ENCODE data around the gene TECR. TPM values are rescaled to one million over a fixed set of nuclear protein-coding genes. Genes with fewer than 3 reads are reported as not detected.

TECR gene
- total and polyA plus RNA-seq, 2 of the 13 experiments (the other 11 are each of a cell fraction or from before 2014, with no cell fraction given): 54.9 to 121 TPM

DNA sequence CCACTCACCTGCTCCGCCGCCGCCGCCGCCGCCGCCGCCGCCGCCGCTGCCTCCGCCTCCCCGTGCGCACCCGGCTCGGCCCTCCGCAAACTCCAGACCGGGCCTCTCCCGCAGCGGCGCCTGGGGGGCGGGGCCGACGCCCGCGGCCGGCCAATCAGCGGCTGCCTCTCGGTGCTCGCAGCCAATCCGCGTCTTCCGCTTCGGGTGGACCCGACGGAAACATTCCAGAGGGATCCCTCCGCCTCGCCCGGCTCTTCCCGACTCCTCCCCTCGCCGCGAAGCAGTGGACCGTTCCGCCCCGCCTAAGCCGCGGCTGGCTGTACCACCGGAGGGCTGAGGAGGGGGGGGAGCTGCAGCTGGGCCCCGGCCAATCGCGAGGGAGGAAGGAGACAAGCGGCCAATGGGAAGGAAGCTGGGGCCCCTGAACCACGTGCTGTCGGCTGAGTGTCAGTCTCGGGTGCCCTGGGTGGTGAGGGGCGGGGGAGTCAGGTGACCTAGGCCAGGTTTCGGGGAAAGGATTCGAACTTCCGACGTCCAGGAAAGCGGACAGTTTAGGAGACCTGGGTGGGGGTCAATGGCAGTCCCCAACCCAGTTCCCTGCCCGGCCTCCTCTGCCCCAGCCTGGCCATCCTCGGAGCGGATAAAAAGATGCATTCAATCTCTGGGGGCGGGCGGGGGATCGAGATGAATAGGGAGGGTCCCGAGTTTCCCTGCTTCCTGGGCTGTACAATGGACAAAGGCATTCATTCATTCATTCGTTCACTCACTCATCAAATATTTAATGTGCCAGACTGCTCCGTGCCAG is 33.2 kb upstream of the TECR start, which contains the start of gene GIPC1 (continued):
- peak; percentile 87 for TF ChIP-seq HNF1B (CRISPR knock-in tag; IDR thresholded peaks at IDR 0.05)
- TF ChIP-seq KLF16 (CRISPR knock-in tag; IDR thresholded peaks at IDR 0.05): no peak
- TF ChIP-seq ZNF136 (CRISPR knock-in tag; IDR thresholded peaks at IDR 0.05; ENCODE audit: low read depth): 0 out of 2 replicates have a peak, but pooled peaks have one; percentile 31
- TF ChIP-seq ZMYM2 (CRISPR knock-in tag; IDR thresholded peaks at IDR 0.05): 0 out of 2 replicates have a peak, but pooled peaks have one; percentile 62
- TF ChIP-seq ARNT2 (CRISPR knock-in tag; IDR thresholded peaks at IDR 0.05; ENCODE audit: low read depth): peak; percentile 58
- TF ChIP-seq ZNF12 (CRISPR knock-in tag; IDR thresholded peaks at IDR 0.05): peak; percentile 32; the same call in 1 of the 2 replicates
- TF ChIP-seq, protein P1, sequence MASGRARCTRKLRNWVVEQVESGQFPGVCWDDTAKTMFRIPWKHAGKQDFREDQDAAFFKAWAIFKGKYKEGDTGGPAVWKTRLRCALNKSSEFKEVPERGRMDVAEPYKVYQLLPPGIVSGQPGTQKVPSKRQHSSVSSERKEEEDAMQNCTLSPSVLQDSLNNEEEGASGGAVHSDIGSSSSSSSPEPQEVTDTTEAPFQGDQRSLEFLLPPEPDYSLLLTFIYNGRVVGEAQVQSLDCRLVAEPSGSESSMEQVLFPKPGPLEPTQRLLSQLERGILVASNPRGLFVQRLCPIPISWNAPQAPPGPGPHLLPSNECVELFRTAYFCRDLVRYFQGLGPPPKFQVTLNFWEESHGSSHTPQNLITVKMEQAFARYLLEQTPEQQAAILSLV (CRISPR knock-in tag; IDR thresholded peaks at IDR 0.05; ENCODE audit: borderline replicate concordance): peak; percentile 70
- 0 out of 2 replicates have a peak, but pooled peaks have one; percentile 22 for TF ChIP-seq ZNF598 (CRISPR knock-in tag; IDR thresholded peaks at IDR 0.05; ENCODE audit: borderline replicate concordance)
- 0 out of 2 replicates have a peak, but pooled peaks have one; percentile 73 for TF ChIP-seq ZNF414 (CRISPR knock-in tag; IDR thresholded peaks at IDR 0.05)
- TF ChIP-seq SALL2 (CRISPR knock-in tag; IDR thresholded peaks at IDR 0.05): peak; percentile 56
- TF ChIP-seq ZNF564 (CRISPR knock-in tag; IDR thresholded peaks at IDR 0.05): no peak
- TF ChIP-seq ZC3H13 (CRISPR knock-in tag; IDR thresholded peaks at IDR 0.05): 0 out of 2 replicates have a peak, but pooled peaks have one; percentile 62
- TF ChIP-seq, protein P2, sequence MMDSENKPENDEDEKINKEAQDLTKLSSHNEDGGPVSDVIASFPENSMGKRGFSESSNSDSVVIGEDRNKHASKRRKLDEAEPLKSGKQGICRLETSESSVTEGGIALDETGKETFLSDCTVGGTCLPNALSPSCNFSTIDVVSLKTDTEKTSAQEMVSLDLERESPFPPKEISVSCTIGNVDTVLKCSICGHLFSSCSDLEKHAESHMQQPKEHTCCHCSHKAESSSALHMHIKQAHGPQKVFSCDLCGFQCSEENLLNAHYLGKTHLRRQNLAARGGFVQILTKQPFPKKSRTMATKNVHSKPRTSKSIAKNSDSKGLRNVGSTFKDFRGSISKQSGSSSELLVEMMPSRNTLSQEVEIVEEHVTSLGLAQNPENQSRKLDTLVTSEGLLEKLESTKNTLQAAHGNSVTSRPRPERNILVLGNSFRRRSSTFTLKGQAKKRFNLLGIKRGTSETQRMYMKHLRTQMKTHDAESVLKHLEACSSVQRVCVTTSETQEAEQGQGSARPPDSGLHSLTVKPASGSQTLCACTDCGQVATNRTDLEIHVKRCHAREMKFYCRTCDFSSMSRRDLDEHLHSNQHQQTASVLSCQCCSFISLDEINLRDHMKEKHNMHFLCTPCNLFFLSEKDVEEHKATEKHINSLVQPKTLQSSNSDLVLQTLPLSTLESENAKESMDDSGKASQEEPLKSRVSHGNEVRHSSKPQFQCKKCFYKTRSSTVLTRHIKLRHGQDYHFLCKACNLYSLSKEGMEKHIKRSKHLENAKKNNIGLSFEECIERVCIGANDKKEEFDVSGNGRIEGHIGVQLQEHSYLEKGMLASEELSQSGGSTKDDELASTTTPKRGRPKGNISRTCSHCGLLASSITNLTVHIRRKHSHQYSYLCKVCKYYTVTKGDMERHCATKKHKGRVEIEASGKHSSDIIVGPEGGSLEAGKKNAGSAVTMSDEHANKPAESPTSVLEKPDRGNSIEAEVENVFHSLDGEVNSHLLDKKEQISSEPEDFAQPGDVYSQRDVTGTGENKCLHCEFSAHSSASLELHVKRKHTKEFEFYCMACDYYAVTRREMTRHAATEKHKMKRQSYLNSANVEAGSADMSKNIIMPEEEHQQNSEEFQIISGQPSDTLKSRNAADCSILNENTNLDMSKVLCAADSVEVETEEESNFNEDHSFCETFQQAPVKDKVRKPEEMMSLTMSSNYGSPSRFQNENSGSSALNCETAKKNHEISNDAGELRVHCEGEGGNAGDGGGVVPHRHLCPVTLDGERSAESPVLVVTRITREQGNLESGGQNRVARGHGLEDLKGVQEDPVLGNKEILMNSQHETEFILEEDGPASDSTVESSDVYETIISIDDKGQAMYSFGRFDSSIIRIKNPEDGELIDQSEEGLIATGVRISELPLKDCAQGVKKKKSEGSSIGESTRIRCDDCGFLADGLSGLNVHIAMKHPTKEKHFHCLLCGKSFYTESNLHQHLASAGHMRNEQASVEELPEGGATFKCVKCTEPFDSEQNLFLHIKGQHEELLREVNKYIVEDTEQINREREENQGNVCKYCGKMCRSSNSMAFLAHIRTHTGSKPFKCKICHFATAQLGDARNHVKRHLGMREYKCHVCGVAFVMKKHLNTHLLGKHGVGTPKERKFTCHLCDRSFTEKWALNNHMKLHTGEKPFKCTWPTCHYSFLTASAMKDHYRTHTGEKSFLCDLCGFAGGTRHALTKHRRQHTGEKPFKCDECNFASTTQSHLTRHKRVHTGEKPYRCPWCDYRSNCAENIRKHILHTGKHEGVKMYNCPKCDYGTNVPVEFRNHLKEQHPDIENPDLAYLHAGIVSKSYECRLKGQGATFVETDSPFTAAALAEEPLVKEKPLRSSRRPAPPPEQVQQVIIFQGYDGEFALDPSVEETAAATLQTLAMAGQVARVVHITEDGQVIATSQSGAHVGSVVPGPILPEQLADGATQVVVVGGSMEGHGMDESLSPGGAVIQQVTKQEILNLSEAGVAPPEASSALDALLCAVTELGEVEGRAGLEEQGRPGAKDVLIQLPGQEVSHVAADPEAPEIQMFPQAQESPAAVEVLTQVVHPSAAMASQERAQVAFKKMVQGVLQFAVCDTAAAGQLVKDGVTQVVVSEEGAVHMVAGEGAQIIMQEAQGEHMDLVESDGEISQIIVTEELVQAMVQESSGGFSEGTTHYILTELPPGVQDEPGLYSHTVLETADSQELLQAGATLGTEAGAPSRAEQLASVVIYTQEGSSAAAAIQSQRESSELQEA (CRISPR knock-in tag; IDR thresholded peaks at IDR 0.05; ENCODE audit: not compliant biosample characterization): peak; percentile 42
